PFSK-1 (cell line): ENCODE measurements around the gene CLCN4.

Experiments
- FOXP2 ChIP-seq: optimal IDR thresholded peaks from 2 replicates; pipeline ENCODE3; 2011; ENCODE audit warnings: borderline replicate concordance, control low read depth, inconsistent platforms; ENCODE audit not compliant: insufficient read depth; ENCODE audit errors: extremely low read length, extremely low read depth
- POLR2AphosphoS5 ChIP-seq: IDR thresholded peaks from 2 replicates; pipeline ENCODE4 v1.6.1; 2012; ENCODE audit warnings: low read depth, mild to moderate bottlenecking, control low read depth, low read length, moderate library complexity
- SIN3A ChIP-seq: IDR thresholded peaks from 2 replicates; pipeline ENCODE4 v1.6.1; 2012; ENCODE audit warnings: mild to moderate bottlenecking, low read length, moderate library complexity, borderline replicate concordance; ENCODE audit not compliant: insufficient read depth
- TAF1 ChIP-seq: IDR thresholded peaks from 2 replicates; pipeline ENCODE4 v1.6.1; 2012; ENCODE audit warnings: low read length, control low read depth, borderline replicate concordance; ENCODE audit not compliant: insufficient read depth
- TF ChIP-seq, protein P1 (sequence below), 2 experiments: IDR thresholded peaks; 2 replicates each; pipeline versions ENCODE4 v1.6.1 to v1.8.0; 2011 to 2012; ENCODE audit warnings: low read depth in 2 of 2, low read length in 2 of 2, control low read depth in 1 of 2, inconsistent platforms in 1 of 2, mild to moderate bottlenecking in 1 of 2, moderate library complexity in 1 of 2; ENCODE audit not compliant: insufficient read depth in 1 of 2

The CLCN4 gene

DNA sequence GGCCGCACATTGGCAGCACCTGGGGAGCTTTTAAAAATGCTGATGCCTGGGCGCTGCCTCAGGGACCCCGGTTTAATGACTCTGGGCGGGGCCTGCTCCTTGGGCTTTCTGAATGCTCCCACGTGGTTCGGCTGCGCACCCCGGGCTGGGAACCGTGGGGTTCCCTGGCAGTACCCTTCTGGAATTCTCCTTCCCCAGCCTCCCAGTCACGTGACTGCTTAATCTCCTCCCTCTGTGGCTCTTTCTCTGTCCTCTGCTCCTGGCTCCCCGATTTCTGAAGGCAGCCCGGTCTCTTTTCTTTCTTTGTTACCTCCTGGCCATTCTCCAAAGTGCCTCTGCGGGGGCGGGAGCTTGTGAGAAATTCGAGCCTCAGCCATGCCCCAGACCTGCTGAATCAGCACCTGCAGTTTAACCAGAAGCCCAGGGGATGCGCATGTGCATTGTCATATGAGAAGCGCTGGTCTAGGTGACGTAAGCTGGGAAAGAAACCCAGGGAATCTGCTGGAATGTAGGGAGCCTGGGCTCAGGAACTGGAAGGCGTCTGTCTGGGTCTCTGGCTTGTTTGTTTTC, 16.6 kb downstream of the CLCN4 start:
- TF ChIP-seq POLR2AphosphoS5 (no peak), TAF1 (no peak), SIN3A (no peak), FOXP2 (no peak)
- TF ChIP-seq, protein P1, sequence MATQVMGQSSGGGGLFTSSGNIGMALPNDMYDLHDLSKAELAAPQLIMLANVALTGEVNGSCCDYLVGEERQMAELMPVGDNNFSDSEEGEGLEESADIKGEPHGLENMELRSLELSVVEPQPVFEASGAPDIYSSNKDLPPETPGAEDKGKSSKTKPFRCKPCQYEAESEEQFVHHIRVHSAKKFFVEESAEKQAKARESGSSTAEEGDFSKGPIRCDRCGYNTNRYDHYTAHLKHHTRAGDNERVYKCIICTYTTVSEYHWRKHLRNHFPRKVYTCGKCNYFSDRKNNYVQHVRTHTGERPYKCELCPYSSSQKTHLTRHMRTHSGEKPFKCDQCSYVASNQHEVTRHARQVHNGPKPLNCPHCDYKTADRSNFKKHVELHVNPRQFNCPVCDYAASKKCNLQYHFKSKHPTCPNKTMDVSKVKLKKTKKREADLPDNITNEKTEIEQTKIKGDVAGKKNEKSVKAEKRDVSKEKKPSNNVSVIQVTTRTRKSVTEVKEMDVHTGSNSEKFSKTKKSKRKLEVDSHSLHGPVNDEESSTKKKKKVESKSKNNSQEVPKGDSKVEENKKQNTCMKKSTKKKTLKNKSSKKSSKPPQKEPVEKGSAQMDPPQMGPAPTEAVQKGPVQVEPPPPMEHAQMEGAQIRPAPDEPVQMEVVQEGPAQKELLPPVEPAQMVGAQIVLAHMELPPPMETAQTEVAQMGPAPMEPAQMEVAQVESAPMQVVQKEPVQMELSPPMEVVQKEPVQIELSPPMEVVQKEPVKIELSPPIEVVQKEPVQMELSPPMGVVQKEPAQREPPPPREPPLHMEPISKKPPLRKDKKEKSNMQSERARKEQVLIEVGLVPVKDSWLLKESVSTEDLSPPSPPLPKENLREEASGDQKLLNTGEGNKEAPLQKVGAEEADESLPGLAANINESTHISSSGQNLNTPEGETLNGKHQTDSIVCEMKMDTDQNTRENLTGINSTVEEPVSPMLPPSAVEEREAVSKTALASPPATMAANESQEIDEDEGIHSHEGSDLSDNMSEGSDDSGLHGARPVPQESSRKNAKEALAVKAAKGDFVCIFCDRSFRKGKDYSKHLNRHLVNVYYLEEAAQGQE (IDR thresholded peaks at IDR 0.05; ENCODE audit: insufficient read depth in 1 of 2, low read depth in 2 of 2, low read length in 2 of 2) = no peak

DNA sequence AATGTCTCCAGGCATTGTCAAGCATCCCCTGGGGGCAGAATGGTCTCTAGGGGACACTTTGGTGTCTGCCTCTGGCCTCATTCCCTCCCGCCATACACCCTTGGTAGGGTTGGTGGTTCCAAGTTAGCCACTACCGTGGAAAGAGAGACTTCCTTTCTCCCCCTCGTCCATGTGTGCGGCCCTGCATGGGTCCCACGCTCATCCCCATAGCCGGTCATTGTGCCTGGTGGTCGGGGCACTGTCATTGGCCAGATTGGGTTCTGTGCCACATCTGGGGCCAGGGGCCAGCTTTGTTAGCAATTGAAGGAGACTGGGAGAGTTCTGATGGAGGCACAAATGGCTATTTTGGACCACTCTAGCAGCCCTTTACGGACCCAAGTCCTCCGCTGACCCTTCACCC, 17.3 kb downstream of the CLCN4 start:
- TF ChIP-seq POLR2AphosphoS5 = no peak
- TF ChIP-seq, protein P1 (IDR thresholded peaks at IDR 0.05; ENCODE audit: insufficient read depth in 1 of 2, low read depth in 2 of 2, low read length in 2 of 2) = no peak

DNA sequence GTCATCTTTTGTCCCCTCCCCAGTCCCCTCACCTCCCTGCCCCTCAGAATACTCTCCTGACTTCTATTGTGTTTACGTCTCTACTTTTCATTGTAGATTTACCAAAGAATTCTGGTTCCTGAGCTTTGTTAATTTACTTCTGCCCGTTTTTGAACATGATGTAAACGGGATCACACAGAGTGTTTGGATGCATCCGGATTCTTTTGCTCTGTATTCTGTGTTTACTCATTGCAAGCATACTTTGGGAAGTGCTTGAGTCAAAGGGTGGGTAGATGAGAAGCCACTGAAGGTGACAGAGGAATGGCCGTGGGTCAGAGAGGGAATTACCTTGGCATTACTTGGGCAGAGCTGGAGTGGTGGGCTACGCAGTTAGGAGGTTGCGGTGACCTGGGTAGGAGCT, 18.0 kb downstream of the CLCN4 start:
- TF ChIP-seq, protein P1 (IDR thresholded peaks at IDR 0.05; ENCODE audit: insufficient read depth in 1 of 2, low read depth in 2 of 2, low read length in 2 of 2) = no peak
- no peak for TF ChIP-seq SIN3A
- no peak for TF ChIP-seq POLR2AphosphoS5
- TF ChIP-seq FOXP2 = no peak
- TF ChIP-seq TAF1 = no peak

DNA sequence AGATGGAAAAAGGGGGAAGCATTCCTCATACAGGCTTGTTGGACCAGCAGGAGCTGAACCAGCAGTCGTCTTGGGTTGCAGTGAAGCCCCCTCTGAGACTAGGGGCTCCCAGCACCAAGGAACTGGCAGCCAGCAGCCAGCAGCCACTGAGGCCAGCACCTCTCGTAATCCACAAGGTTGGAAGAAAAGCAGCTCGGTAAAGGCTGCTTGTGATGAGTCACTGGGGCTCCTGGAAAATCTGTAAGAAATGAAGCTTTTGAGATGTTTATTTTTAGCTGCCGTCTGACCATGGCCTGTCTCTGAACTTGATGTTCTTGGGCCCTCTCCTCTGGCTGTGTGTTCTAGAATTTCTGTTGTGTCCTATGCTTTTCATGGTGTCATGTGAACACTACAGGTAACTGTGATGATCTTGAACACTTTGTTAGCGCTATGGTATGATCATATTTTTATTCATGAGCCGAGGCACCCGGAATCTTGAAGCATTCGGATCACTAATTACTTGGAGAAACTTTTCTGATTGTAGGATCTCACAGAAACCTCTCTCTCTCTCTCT, 18.6 kb downstream of the CLCN4 start:
- TF ChIP-seq FOXP2 = no peak
- no peak for TF ChIP-seq SIN3A
- TF ChIP-seq POLR2AphosphoS5 = no peak
- no peak for TF ChIP-seq TAF1
- TF ChIP-seq, protein P1 (IDR thresholded peaks at IDR 0.05; ENCODE audit: insufficient read depth in 1 of 2, low read depth in 2 of 2, low read length in 2 of 2) = no peak
